Heart left ventricle (tissue), 13 donors: Measurements from ENCODE around the gene PIGR.

ENCODE experiments used
- POLR2A ChIP-seq, 2 donors: fragments of 450-650 bp; IDR thresholded peaks; one replicate each; pipeline ENCODE4 v1.6.1; 2017; ENCODE audit warnings: antibody characterized with exemption in 2 of 2, mild to moderate bottlenecking in 2 of 2, moderate library complexity in 2 of 2
- TF ChIP-seq, protein P1 (sequence below), 12 donors: fragments of 200-600 bp; sonication (generic) in 4 of 12; IDR thresholded peaks; one replicate each; pipeline versions ENCODE4 v1.5.0 to v1.8.0; 2018 to 2022; ENCODE audit warnings: antibody characterized with exemption in 12 of 12, mild to moderate bottlenecking in 5 of 12
- donor health status: ischemic (EF 13 %, LVEDD 7.1; RV severe dilation, severe dysfunction).
- donor health status: DM: no; HTN: yes; CAD: no.
- donor health status: DM: no; HTN: no; CAD: no.
- donor health status: ischemic (EF 25% LVEDD 6.9; RV normal size, moderate dysfunction).
- donor health status: ischemic (EF 25% LVEDD 5.7; RV mildly dilated, moderate dysfunction).
- donor health status: ischemic (EF 35%, LVEDD 5.7; RV mildly dilated, moderate dysfunction).
- donor health status: nonischemic (EF 11% LVEDD 7.7; RV severe dilation, severe dysfunction).
- donor health status: DM: yes; HTN: yes; CAD: no.
- donor health status: PGD.
- donor health status: ischemic (EF 29% LVEDD 5.4; RV normal size, mild dysfunction).
- donor health status: nonischemic (EF 23%, LVEDD 6.1; RV moderate dilation, normal function).

GRCh38 chr1:206949208-206949607 lies 2.9 kb upstream of the PIGR start:
- TF ChIP-seq, protein P1, sequence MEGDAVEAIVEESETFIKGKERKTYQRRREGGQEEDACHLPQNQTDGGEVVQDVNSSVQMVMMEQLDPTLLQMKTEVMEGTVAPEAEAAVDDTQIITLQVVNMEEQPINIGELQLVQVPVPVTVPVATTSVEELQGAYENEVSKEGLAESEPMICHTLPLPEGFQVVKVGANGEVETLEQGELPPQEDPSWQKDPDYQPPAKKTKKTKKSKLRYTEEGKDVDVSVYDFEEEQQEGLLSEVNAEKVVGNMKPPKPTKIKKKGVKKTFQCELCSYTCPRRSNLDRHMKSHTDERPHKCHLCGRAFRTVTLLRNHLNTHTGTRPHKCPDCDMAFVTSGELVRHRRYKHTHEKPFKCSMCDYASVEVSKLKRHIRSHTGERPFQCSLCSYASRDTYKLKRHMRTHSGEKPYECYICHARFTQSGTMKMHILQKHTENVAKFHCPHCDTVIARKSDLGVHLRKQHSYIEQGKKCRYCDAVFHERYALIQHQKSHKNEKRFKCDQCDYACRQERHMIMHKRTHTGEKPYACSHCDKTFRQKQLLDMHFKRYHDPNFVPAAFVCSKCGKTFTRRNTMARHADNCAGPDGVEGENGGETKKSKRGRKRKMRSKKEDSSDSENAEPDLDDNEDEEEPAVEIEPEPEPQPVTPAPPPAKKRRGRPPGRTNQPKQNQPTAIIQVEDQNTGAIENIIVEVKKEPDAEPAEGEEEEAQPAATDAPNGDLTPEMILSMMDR (IDR thresholded peaks at IDR 0.05): no peak
- no peak for TF ChIP-seq POLR2A (IDR thresholded peaks at IDR 0.05)
